K562 (cell line): ENCODE measurements around the gene STX12. TPM values are rescaled to one million over a fixed set of nuclear protein-coding genes. Genes with fewer than 3 reads are reported as not detected.

ENCODE experiments used
- ESRRA ChIP-seq: fragments of 450-650 bp; IDR thresholded peaks from 2 replicates; pipeline ENCODE4 v1.6.1; 2014; ENCODE audit warnings: low read depth, mild to moderate bottlenecking, moderate library complexity, borderline replicate concordance
- MTA1 ChIP-seq: fragments of 450-650 bp; IDR thresholded peaks from 2 replicates; pipeline ENCODE4 v1.6.1; 2017; ENCODE audit warnings: borderline replicate concordance
- PHTF2 ChIP-seq: fragments of 250-450 bp; sonication (Bioruptor Pico); IDR thresholded peaks from 2 replicates; pipeline ENCODE4 v1.5.0; 2021; ENCODE audit warnings: mild to moderate bottlenecking
- YY1 ChIP-seq, 3 experiments: IDR thresholded peaks; 2 replicates each; pipeline ENCODE4 v1.6.1; 2011; ENCODE audit warnings: low read length in 2 of 3, mild to moderate bottlenecking in 2 of 3, moderate library complexity in 2 of 3, borderline replicate concordance in 1 of 3, control low read depth in 1 of 3, low read depth in 1 of 3; ENCODE audit not compliant: insufficient read depth in 3 of 3, insufficient replicate concordance in 2 of 3, control insufficient read depth in 1 of 3, insufficient read length in 1 of 3; ENCODE audit errors: extremely low read depth in 1 of 3
- ZNF165 ChIP-seq: fragments of 250-450 bp; sonication (Bioruptor Pico); IDR thresholded peaks from 2 replicates; pipeline ENCODE4 v1.4.0; 2020; ENCODE audit warnings: borderline replicate concordance
- ZNF347 ChIP-seq: fragments of 450-650 bp; formaldehyde crosslinking; IDR thresholded peaks from 2 replicates; pipeline ENCODE4 v1.4.0; 2020; ENCODE audit warnings: low read depth, mild to moderate bottlenecking, moderate library complexity
- ZSCAN32 ChIP-seq: fragments of 450-650 bp; formaldehyde crosslinking; IDR thresholded peaks from 2 replicates; pipeline ENCODE4 v1.4.0; 2020; ENCODE audit warnings: mild to moderate bottlenecking, moderate library complexity
- polyA plus RNA-seq, 8 experiments: library from polyadenylated mRNA; depleted of rRNA in 4 of 8; stranded (reverse) in 5 of 8; unstranded in 3 of 8; fragments of >200 nt; fragmentation: Nextera tagmentation in 2 of 8; fragmentation: Illumina TruSeq in 1 of 8; extraction: Ambion mirVana in 2 of 8; extraction: Trizol in 1 of 8; gene quantifications; 2 replicates each; pipeline versions ENCODE4 v1.2.1 to v1.2.3, GENCODE V29; 2011 to 2014; ENCODE audit warnings: inconsistent platforms in 1 of 8, missing spikeins in 1 of 8
- total RNA-seq, 7 experiments: library from RNA; depleted of rRNA in 6 of 7; stranded (reverse); fragments of >200 nt in 6 of 7; fragmentation: Illumina TruSeq in 2 of 7; extraction: Trizol in 2 of 7; gene quantifications; 2 replicates each; pipeline versions ENCODE4 v1.2.1 to v1.2.3, GENCODE V29; 2011 to 2021; ENCODE audit warnings: low replicate concordance in 1 of 7
- TF ChIP-seq, protein P1 (sequence below), 2 experiments: fragments of 450-650 bp; formaldehyde crosslinking in 1 of 2; IDR thresholded peaks; 2 replicates each; pipeline versions ENCODE4 v1.4.0 to v1.6.1; 2014 to 2020; ENCODE audit warnings: mild to moderate bottlenecking in 2 of 2, borderline replicate concordance in 1 of 2, low read depth in 1 of 2
- TF ChIP-seq, protein P2 (sequence below), 2 experiments: IDR thresholded peaks; 2 replicates each; pipeline ENCODE4 v1.6.1; 2012; ENCODE audit warnings: improper control_type of control experiment in 2 of 2, low read depth in 2 of 2, low read length in 2 of 2, borderline replicate concordance in 1 of 2
- TF ChIP-seq, protein P3 (sequence below): fragments of 450-650 bp; IDR thresholded peaks from 2 replicates; pipeline ENCODE4 v1.6.1; 2017; ENCODE audit warnings: antibody characterized with exemption, mild to moderate bottlenecking

STX12 gene
- total and polyA plus RNA-seq, 9 of the 15 experiments (the other 6 are each of a cell fraction or from before 2014, with no cell fraction given): 16.9 to 31.3 (median 25.7) TPM

DNA sequence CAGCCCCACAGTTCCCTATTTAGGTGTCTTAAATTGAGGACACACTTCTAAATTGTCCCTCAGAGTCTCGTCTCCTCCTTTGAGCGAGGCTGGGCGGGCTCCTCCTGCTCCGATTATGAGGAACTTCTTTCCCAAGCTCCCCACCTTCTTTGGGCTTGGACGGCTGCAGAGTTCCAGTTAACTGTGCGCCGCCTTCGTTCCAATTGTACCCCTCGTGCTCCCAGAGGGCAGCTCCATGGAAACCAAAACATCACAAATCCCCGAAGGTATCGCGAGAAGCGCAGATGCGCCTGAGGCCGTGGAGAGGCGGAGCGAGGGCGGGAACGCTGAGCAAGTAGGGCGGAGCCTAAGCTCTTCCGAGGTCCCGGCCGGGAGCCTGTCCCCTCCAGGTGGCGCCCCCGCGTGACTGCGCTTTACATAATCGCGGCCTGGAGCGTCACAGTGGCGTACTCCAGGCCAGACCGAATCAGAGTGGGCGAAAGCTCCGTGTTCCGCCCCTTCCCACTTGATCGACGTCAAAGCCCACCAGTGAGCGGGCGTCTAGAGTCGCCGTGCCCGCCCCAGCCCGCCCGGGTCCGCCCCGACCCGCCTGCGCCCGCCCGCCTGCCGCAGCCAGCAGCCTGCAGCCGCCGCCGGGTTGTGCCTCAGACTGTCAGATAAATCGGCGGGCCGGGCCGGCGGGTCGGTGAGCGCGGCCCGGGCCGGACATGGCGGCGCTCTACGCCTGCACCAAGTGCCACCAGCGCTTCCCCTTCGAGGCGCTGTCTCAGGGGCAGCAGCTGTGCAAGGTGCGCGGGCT, 47.4 kb upstream of the STX12 start, which contains the start of gene FAM76A (continued):
- TF ChIP-seq, protein P1, sequence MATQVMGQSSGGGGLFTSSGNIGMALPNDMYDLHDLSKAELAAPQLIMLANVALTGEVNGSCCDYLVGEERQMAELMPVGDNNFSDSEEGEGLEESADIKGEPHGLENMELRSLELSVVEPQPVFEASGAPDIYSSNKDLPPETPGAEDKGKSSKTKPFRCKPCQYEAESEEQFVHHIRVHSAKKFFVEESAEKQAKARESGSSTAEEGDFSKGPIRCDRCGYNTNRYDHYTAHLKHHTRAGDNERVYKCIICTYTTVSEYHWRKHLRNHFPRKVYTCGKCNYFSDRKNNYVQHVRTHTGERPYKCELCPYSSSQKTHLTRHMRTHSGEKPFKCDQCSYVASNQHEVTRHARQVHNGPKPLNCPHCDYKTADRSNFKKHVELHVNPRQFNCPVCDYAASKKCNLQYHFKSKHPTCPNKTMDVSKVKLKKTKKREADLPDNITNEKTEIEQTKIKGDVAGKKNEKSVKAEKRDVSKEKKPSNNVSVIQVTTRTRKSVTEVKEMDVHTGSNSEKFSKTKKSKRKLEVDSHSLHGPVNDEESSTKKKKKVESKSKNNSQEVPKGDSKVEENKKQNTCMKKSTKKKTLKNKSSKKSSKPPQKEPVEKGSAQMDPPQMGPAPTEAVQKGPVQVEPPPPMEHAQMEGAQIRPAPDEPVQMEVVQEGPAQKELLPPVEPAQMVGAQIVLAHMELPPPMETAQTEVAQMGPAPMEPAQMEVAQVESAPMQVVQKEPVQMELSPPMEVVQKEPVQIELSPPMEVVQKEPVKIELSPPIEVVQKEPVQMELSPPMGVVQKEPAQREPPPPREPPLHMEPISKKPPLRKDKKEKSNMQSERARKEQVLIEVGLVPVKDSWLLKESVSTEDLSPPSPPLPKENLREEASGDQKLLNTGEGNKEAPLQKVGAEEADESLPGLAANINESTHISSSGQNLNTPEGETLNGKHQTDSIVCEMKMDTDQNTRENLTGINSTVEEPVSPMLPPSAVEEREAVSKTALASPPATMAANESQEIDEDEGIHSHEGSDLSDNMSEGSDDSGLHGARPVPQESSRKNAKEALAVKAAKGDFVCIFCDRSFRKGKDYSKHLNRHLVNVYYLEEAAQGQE (IDR thresholded peaks at IDR 0.05; ENCODE audit: borderline replicate concordance): peak; percentile 80
- TF ChIP-seq, protein P1 (CRISPR knock-in tag; IDR thresholded peaks at IDR 0.05; ENCODE audit: low read depth): no peak
- peak in 2 of 3 experiments; percentile 77 to 83 for TF ChIP-seq YY1 (IDR thresholded peaks at IDR 0.05; ENCODE audit: borderline replicate concordance in 1 of 3, control insufficient read depth in 1 of 3, extremely low read depth in 1 of 3, insufficient read depth in 3 of 3, insufficient read length in 1 of 3, insufficient replicate concordance in 2 of 3, low read depth in 1 of 3, low read length in 2 of 3)
- TF ChIP-seq ZNF165: no peak
- TF ChIP-seq, protein P2, sequence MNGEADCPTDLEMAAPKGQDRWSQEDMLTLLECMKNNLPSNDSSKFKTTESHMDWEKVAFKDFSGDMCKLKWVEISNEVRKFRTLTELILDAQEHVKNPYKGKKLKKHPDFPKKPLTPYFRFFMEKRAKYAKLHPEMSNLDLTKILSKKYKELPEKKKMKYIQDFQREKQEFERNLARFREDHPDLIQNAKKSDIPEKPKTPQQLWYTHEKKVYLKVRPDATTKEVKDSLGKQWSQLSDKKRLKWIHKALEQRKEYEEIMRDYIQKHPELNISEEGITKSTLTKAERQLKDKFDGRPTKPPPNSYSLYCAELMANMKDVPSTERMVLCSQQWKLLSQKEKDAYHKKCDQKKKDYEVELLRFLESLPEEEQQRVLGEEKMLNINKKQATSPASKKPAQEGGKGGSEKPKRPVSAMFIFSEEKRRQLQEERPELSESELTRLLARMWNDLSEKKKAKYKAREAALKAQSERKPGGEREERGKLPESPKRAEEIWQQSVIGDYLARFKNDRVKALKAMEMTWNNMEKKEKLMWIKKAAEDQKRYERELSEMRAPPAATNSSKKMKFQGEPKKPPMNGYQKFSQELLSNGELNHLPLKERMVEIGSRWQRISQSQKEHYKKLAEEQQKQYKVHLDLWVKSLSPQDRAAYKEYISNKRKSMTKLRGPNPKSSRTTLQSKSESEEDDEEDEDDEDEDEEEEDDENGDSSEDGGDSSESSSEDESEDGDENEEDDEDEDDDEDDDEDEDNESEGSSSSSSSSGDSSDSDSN (IDR thresholded peaks at IDR 0.05; ENCODE audit: borderline replicate concordance in 1 of 2, low read depth in 2 of 2, low read length in 2 of 2): peak; percentile 26 to 49; a peak in 2 of 4 replicates
- TF ChIP-seq MTA1: no peak
- no peak for TF ChIP-seq ZSCAN32 (CRISPR knock-in tag)
- no peak for TF ChIP-seq ZNF347 (CRISPR knock-in tag)
- no peak for TF ChIP-seq PHTF2 (CRISPR knock-in tag)
- TF ChIP-seq, protein P3, sequence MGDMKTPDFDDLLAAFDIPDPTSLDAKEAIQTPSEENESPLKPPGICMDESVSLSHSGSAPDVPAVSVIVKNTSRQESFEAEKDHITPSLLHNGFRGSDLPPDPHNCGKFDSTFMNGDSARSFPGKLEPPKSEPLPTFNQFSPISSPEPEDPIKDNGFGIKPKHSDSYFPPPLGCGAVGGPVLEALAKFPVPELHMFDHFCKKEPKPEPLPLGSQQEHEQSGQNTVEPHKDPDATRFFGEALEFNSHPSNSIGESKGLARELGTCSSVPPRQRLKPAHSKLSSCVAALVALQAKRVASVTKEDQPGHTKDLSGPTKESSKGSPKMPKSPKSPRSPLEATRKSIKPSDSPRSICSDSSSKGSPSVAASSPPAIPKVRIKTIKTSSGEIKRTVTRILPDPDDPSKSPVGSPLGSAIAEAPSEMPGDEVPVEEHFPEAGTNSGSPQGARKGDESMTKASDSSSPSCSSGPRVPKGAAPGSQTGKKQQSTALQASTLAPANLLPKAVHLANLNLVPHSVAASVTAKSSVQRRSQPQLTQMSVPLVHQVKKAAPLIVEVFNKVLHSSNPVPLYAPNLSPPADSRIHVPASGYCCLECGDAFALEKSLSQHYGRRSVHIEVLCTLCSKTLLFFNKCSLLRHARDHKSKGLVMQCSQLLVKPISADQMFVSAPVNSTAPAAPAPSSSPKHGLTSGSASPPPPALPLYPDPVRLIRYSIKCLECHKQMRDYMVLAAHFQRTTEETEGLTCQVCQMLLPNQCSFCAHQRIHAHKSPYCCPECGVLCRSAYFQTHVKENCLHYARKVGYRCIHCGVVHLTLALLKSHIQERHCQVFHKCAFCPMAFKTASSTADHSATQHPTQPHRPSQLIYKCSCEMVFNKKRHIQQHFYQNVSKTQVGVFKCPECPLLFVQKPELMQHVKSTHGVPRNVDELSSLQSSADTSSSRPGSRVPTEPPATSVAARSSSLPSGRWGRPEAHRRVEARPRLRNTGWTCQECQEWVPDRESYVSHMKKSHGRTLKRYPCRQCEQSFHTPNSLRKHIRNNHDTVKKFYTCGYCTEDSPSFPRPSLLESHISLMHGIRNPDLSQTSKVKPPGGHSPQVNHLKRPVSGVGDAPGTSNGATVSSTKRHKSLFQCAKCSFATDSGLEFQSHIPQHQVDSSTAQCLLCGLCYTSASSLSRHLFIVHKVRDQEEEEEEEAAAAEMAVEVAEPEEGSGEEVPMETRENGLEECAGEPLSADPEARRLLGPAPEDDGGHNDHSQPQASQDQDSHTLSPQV: peak; percentile 91
- TF ChIP-seq ESRRA: no peak
